Fibroblast of the aortic adventitia (primary cell): Measurements from ENCODE around the gene DCAF11. TPM values are rescaled to one million over a fixed set of nuclear protein-coding genes. Genes with fewer than 3 reads are reported as not detected.

Experiments used
- DNase-seq: peaks from one replicate; pipeline ENCODE4 v3.0.0-alpha.2; 2010; ENCODE audit warnings: low read depth
- H3K4me3 ChIP-seq: 2 replicates; pipeline ENCODE4 v1.5.1; 2011; ENCODE audit warnings: low read depth, mild to moderate bottlenecking, control low read depth, low read length, moderate library complexity
- CTCF ChIP-seq: IDR thresholded peaks from 2 replicates; pipeline ENCODE4 v1.5.1; 2011; ENCODE audit warnings: mild to moderate bottlenecking, low read length, control low read depth, inconsistent platforms; ENCODE audit not compliant: insufficient read depth
- total RNA-seq: library from RNA; depleted of rRNA; stranded (reverse); fragments of >200 nt; gene quantifications from 2 replicates; pipeline ENCODE4 v1.2.3, GENCODE V29; 2012; ENCODE audit warnings: low replicate concordance

The DCAF11 gene
- total RNA-seq, 1 donor: 44.6 TPM

GRCh38 chr14:24084440-24084839, 30.1 kb upstream of the DCAF11 start:
- no peak overlapping the region for H3K4me3 ChIP-seq
- no peak for TF ChIP-seq CTCF
- no peak for DNase-seq

GRCh38 chr14:24085215-24085614, 29.4 kb upstream of the DCAF11 start:
- no peak for TF ChIP-seq CTCF
- DNase-seq: no peak
- H3K4me3 ChIP-seq: no peak overlapping the region

- no peak overlapping the region for H3K4me3 ChIP-seq
- DNase-seq: no peak
- no peak for TF ChIP-seq CTCF
Measured at GRCh38 chr14:24086193-24086955, 28.2 kb upstream of the DCAF11 start.

GRCh38 chr14:24087004-24087403, 27.6 kb upstream of the DCAF11 start:
- no peak for DNase-seq
- no peak overlapping the region for H3K4me3 ChIP-seq
- TF ChIP-seq CTCF: no peak

GRCh38 chr14:24088095-24088494, 26.5 kb upstream of the DCAF11 start:
- no peak overlapping the region for H3K4me3 ChIP-seq
- no peak for DNase-seq
- no peak for TF ChIP-seq CTCF

GRCh38 chr14:24089890-24090289, 24.7 kb upstream of the DCAF11 start:
- DNase-seq: no peak
- no peak for TF ChIP-seq CTCF
- H3K4me3 ChIP-seq: no peak overlapping the region

- no peak for TF ChIP-seq CTCF
- DNase-seq: no peak
Measured at GRCh38 chr14:24092110-24092504, 22.5 kb upstream of the DCAF11 start.

More at GRCh38 chr14:24092110-24092504, 22.5 kb upstream of the DCAF11 start:
- no peak overlapping the region for H3K4me3 ChIP-seq
